ENCODE results near the gene LAMA3.

Gene LAMA3, protein sequence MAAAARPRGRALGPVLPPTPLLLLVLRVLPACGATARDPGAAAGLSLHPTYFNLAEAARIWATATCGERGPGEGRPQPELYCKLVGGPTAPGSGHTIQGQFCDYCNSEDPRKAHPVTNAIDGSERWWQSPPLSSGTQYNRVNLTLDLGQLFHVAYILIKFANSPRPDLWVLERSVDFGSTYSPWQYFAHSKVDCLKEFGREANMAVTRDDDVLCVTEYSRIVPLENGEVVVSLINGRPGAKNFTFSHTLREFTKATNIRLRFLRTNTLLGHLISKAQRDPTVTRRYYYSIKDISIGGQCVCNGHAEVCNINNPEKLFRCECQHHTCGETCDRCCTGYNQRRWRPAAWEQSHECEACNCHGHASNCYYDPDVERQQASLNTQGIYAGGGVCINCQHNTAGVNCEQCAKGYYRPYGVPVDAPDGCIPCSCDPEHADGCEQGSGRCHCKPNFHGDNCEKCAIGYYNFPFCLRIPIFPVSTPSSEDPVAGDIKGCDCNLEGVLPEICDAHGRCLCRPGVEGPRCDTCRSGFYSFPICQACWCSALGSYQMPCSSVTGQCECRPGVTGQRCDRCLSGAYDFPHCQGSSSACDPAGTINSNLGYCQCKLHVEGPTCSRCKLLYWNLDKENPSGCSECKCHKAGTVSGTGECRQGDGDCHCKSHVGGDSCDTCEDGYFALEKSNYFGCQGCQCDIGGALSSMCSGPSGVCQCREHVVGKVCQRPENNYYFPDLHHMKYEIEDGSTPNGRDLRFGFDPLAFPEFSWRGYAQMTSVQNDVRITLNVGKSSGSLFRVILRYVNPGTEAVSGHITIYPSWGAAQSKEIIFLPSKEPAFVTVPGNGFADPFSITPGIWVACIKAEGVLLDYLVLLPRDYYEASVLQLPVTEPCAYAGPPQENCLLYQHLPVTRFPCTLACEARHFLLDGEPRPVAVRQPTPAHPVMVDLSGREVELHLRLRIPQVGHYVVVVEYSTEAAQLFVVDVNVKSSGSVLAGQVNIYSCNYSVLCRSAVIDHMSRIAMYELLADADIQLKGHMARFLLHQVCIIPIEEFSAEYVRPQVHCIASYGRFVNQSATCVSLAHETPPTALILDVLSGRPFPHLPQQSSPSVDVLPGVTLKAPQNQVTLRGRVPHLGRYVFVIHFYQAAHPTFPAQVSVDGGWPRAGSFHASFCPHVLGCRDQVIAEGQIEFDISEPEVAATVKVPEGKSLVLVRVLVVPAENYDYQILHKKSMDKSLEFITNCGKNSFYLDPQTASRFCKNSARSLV (N-terminal part only)

DNA sequence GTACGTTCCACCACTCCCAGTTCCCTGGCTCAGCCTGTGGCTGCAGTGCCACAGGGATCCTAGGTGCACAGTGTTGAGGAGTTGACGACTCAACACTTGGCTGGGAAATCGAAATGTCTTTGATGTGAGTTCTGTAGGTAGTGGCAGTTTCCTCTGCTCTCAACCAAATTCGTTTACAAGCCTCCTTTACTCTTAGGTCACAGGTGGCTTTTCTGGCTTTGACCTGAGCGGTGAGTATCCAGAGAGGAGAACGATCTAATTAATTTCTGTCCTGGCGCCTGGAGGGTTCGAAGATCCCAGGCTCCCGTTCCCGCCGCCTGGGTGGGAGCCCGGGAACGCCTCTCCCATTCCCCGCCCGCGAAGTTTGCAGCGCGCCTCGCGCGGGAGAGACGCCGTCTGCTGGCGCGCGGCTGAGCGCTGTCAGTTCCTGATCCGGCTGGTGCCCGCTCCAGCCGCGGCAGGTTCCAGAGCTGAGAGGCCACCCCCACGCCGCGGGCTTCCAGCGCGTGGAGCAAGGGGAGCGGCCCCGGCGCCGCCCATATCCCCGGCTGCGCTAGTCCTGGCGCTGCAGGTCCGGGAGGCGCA, at the start of gene LAMA3:
LAMA3 (plus strand) TSS at position 423 of the 585 bp plus-strand sequence. CDS start 231 bp downstream, outside the sequence.
- H3K4me1 Mint-ChIP-seq (ENCODE audit: low read depth): peaks cover 4% of the 10 kb centered on the region
- no peak within 1 kb of the TSS for H3K27ac Mint-ChIP-seq
- H3K27me3 Mint-ChIP-seq (ENCODE audit: low read depth): peaks cover 64% of the 10 kb centered on the region

DNA sequence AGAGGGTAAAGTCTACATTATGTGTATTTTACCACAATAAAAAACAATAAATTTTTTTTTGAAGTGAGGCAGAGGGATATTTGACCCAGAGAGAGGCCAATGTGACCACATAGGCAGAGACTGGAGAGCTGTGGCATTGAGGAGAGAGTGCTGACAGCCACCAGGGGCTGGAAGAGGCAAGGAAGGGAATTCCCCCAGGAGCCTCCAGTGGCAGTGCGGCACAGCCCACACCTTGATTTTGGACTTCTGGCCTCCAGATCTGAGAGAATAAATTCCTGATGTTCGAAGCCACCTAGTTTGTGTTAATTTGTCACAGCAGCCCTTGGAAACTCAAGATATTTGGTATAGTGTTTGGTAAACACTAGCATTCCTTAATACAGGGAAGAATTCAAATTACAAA, 49.2 kb upstream of the LAMA3 start:
- peaks cover 46% of the 10 kb centered on the region for H3K27me3 Mint-ChIP-seq (ENCODE audit: low read depth)
- H3K4me3 Mint-ChIP-seq: no peak overlapping the region
- peaks cover 3% of the 10 kb centered on the region for H3K4me1 Mint-ChIP-seq (ENCODE audit: low read depth)
- no peak overlapping the region for H3K27ac Mint-ChIP-seq
- H3K9me3 Mint-ChIP-seq: no peaks in the 10 kb centered on the region
- no peaks in the 10 kb centered on the region for H3K36me3 Mint-ChIP-seq (ENCODE audit: low read depth)

More for the DNA sequence above, at the start of gene LAMA3:
- no peaks in the 10 kb centered on the region for H3K36me3 Mint-ChIP-seq (ENCODE audit: low read depth)
- no peaks in the 10 kb centered on the region for H3K9me3 Mint-ChIP-seq
- H3K4me3 Mint-ChIP-seq: peak within 1 kb of the TSS; percentile 15

- Mint-ChIP-seq H3K27me3 (ENCODE audit: low read depth) (peaks cover 42% of the 10 kb centered on the region), H3K9me3 (no peaks in the 10 kb centered on the region), H3K4me1 (ENCODE audit: low read depth) (no peaks in the 10 kb centered on the region), H3K27ac (no peak overlapping the region), H3K4me3 (no peak overlapping the region), H3K36me3 (ENCODE audit: low read depth) (no peaks in the 10 kb centered on the region)
These were observed 48.0 kb upstream of the LAMA3 start for GRCh38 chr18:23641143-23641720.

DNA sequence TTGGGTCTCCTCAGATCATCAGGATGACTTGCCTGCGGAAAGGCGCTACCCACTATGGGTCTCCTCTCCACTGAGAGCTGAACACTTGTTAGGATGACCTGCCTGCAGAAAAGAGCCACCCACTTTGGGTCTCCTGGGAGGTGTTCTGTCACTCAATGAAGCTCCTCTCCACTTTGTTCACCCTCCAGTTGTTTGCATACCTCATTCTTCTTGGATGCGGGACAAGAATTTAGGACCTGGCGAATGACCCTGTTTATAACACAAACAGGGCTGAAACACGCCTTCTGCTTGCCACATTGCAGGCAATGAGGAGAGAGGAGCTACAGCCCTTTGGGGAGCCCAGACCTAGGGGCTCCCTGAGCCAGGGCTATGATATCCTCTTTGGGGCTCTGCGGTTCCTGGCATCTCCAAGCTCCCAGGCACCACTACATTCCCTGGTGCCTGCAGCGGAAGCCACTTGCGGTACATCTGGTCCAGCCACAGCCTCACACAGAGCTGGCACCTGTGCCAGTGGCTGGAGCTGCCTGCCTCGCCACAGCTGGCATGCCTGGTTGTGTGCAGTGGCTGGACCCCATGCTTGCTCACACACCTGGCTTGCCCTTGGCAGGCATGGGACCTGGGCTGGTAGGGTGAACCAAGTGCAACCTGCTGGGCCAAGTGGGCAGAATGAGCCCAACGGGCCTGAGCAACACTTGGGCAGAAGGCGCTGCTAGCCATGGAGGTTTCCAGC, 47.2 kb upstream of the LAMA3 start:
- no peaks in the 10 kb centered on the region for H3K36me3 Mint-ChIP-seq (ENCODE audit: low read depth)
- H3K27me3 Mint-ChIP-seq (ENCODE audit: low read depth): peaks cover 50% of the 10 kb centered on the region
- H3K4me1 Mint-ChIP-seq (ENCODE audit: low read depth): no peaks in the 10 kb centered on the region
- no peaks in the 10 kb centered on the region for H3K9me3 Mint-ChIP-seq
- H3K4me3 Mint-ChIP-seq: no peak overlapping the region
- no peak overlapping the region for H3K27ac Mint-ChIP-seq

GRCh38 chr18:23643815-23644490, 45.3 kb upstream of the LAMA3 start:
- no peaks in the 10 kb centered on the region for H3K36me3 Mint-ChIP-seq (ENCODE audit: low read depth)
- H3K27me3 Mint-ChIP-seq (ENCODE audit: low read depth): peaks cover 49% of the 10 kb centered on the region
- no peaks in the 10 kb centered on the region for H3K9me3 Mint-ChIP-seq
- no peak overlapping the region for H3K4me3 Mint-ChIP-seq
- H3K27ac Mint-ChIP-seq: no peak overlapping the region
- H3K4me1 Mint-ChIP-seq (ENCODE audit: low read depth): no peaks in the 10 kb centered on the region

- H3K4me3 Mint-ChIP-seq: no peak overlapping the region
- H3K27me3 Mint-ChIP-seq (ENCODE audit: low read depth): peaks cover 43% of the 10 kb centered on the region
- no peak overlapping the region for H3K27ac Mint-ChIP-seq
- H3K9me3 Mint-ChIP-seq: no peaks in the 10 kb centered on the region
- no peaks in the 10 kb centered on the region for H3K4me1 Mint-ChIP-seq (ENCODE audit: low read depth)
- no peaks in the 10 kb centered on the region for H3K36me3 Mint-ChIP-seq (ENCODE audit: low read depth)
These were observed 43.6 kb upstream of the LAMA3 start for GRCh38 chr18:23645568-23646175.

DNA sequence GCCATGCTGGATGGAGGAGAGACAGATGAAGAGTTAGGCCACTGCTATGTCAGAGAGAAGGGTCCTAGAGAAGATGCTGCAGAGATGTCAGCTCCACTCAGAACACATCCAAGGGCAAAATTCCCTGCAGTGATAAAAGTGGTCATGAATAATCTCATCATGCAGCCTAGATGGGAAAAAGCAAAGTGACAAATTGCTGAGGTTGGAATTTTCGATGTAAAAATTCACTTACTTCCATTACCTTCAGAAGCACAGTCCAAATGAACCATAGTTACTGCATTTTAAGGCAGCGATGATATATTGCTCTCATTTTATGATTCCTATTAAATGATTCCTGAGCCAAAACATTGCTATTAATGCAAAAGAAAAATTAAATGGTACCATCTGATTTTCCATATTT, 43.0 kb upstream of the LAMA3 start:
- H3K36me3 Mint-ChIP-seq (ENCODE audit: low read depth): no peaks in the 10 kb centered on the region
- H3K9me3 Mint-ChIP-seq: no peaks in the 10 kb centered on the region
- H3K4me1 Mint-ChIP-seq (ENCODE audit: low read depth): no peaks in the 10 kb centered on the region
- H3K4me3 Mint-ChIP-seq: no peak overlapping the region
- peaks cover 43% of the 10 kb centered on the region for H3K27me3 Mint-ChIP-seq (ENCODE audit: low read depth)
- no peak overlapping the region for H3K27ac Mint-ChIP-seq

DNA sequence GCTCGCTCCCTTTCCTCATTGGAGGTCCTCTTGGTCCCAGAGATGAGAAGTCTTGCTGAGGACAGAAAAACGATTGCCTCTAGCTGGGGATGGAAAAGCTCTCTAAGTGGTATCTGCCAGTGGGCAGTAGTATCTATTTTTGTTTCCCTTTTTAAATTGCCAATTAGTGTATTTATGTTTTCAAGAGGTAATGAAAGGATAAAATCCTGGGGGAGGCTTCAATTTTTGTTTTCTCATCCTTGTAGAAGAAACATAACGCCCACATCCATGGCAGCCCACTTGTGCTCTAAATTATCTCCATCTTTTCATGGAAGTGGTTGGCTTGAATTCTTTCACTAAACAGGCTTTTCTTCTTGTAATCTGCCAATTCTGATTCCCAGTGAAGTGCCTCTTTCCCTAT, 40.8 kb upstream of the LAMA3 start:
- H3K4me1 Mint-ChIP-seq (ENCODE audit: low read depth): no peaks in the 10 kb centered on the region
- no peak overlapping the region for H3K27ac Mint-ChIP-seq
- peaks cover 44% of the 10 kb centered on the region for H3K27me3 Mint-ChIP-seq (ENCODE audit: low read depth)
- no peaks in the 10 kb centered on the region for H3K36me3 Mint-ChIP-seq (ENCODE audit: low read depth)
- no peak overlapping the region for H3K4me3 Mint-ChIP-seq
- H3K9me3 Mint-ChIP-seq: no peaks in the 10 kb centered on the region

GRCh38 chr18:23648940-23649607, 40.2 kb upstream of the LAMA3 start:
- Mint-ChIP-seq H3K36me3 (ENCODE audit: low read depth) (no peaks in the 10 kb centered on the region), H3K4me3 (no peak overlapping the region), H3K27me3 (ENCODE audit: low read depth) (peaks cover 43% of the 10 kb centered on the region), H3K27ac (no peak overlapping the region), H3K9me3 (no peaks in the 10 kb centered on the region), H3K4me1 (ENCODE audit: low read depth) (no peaks in the 10 kb centered on the region)

DNA sequence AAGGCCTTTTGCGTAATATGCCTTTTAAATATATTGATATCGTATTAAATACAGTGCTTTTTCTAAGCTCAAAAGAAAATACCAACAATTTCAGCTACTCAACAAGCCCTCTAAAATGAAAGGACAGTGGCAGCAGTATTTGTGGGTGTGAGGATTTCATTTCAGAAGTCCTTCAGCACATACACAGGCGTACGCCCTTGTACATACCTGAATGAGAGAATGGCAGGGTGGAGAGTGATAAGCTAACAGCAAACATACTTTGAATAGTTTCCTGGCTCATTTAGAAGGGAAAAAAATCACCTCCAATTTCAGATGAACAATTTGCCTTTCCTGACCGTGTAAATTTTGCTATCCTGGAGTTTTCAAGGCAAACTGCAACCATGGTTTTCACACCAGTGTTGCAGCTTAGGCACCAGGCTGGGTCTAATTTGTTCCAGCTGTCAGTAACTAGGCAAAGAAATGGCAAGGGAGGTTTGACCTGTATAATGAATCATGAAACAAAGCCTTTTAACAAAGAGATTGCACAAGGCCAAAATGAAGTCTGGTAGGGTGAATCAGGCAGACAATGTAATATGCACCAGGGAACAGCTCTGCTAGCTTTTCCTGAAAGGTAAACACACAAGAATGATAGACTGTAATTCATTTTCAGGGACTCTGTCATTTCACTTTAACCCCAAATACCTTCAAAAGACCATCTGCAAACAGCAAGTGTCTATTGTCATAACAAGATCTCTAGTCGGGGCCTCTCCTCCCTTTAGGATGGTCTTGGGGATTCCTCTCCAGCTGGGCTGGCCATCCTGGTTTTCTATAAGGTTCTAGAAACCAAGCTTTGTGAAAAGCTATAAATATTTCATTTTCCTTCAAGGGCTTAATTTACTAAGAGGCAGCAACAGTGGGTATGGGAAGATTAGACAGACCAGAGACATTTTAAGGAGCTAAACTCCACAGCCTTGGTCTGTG, 38.0 kb upstream of the LAMA3 start:
- Mint-ChIP-seq H3K27me3 (ENCODE audit: low read depth) (peaks cover 31% of the 10 kb centered on the region), H3K9me3 (no peaks in the 10 kb centered on the region), H3K4me1 (ENCODE audit: low read depth) (no peaks in the 10 kb centered on the region), H3K36me3 (ENCODE audit: low read depth) (no peaks in the 10 kb centered on the region), H3K4me3 (no peak overlapping the region), H3K27ac (no peak overlapping the region)

GRCh38 chr18:23652232-23652631, 37.0 kb upstream of the LAMA3 start:
- Mint-ChIP-seq H3K27ac (no peak overlapping the region), H3K4me1 (ENCODE audit: low read depth) (no peaks in the 10 kb centered on the region), H3K4me3 (no peak overlapping the region), H3K36me3 (ENCODE audit: low read depth) (no peaks in the 10 kb centered on the region), H3K27me3 (ENCODE audit: low read depth) (peaks cover 30% of the 10 kb centered on the region), H3K9me3 (no peaks in the 10 kb centered on the region)

All from T-helper 1 cell treated with Interleukin-12 subunit alpha and Interleukin-12 subunit beta and Interleukin-4 antibody, amounts not matched to agents 30 μg/mL and 1 μg/mL, for 36 hours (primary cell).